ENCODE measurements around the gene RRP1.

Gene RRP1

GRCh38 chr21:43745772-43746517 is 43.4 kb upstream of the RRP1 start:
- no peak for TF ChIP-seq ZFX (IDR thresholded peaks at IDR 0.05)
- TF ChIP-seq CTCF (conservative IDR thresholded peaks at IDR 0.05) = no peak
- H3K27ac ChIP-seq = no peak overlapping the region

- no peak overlapping the region for H3K27ac ChIP-seq
Observed at GRCh38 chr21:43748622-43749021, 40.8 kb upstream of the RRP1 start.

GRCh38 chr21:43749651-43750262 is 39.6 kb upstream of the RRP1 start:
- TF ChIP-seq CTCF (conservative IDR thresholded peaks at IDR 0.05) (no peak), ZFX (IDR thresholded peaks at IDR 0.05) (no peak)
- H3K27ac ChIP-seq = no peak overlapping the region

More at GRCh38 chr21:43748622-43749021, 40.8 kb upstream of the RRP1 start:
- TF ChIP-seq ZFX (IDR thresholded peaks at IDR 0.05) = no peak
- no peak for TF ChIP-seq CTCF (conservative IDR thresholded peaks at IDR 0.05)

- H3K27ac ChIP-seq = no peak overlapping the region
- TF ChIP-seq CTCF (conservative IDR thresholded peaks at IDR 0.05) (no peak), ZFX (IDR thresholded peaks at IDR 0.05) (no peak)
Observed at GRCh38 chr21:43750339-43751033, 38.9 kb upstream of the RRP1 start.

GRCh38 chr21:43751955-43752591 is 37.3 kb upstream of the RRP1 start:
- no peak overlapping the region for H3K27ac ChIP-seq
- TF ChIP-seq ZFX (IDR thresholded peaks at IDR 0.05) = no peak
- TF ChIP-seq CTCF (conservative IDR thresholded peaks at IDR 0.05) = no peak

- TF ChIP-seq CTCF (conservative IDR thresholded peaks at IDR 0.05) = no peak
- TF ChIP-seq ZFX (IDR thresholded peaks at IDR 0.05) = no peak
- no peak overlapping the region for H3K27ac ChIP-seq
Observed at GRCh38 chr21:43752758-43753438, 36.5 kb upstream of the RRP1 start.

Measured in C4-2B (cell line).